ENCODE data around the gene SMPX. TPM values are rescaled to one million over a fixed set of nuclear protein-coding genes. Genes with fewer than 3 reads are reported as not detected.

SMPX gene
- total RNA-seq, 2 experiments from 2014 or later = not detected

- intact Hi-C loops (cut with micrococcal nuclease) = no loop called here
- no peak overlapping the region for H3K27ac Mint-ChIP-seq
Observed at GRCh38 chrX:21725916-21726315, 32.0 kb downstream of the SMPX start.

GRCh38 chrX:21725496-21725895 lies 32.4 kb downstream of the SMPX start:
- POLR2A ChIA-PET = no interaction called here
- intact Hi-C loops (cut with micrococcal nuclease) = no loop called here
- DNase-seq (no peak), ATAC-seq (no peak)
- no peak overlapping the region for H3K27ac Mint-ChIP-seq
- no peaks in the 10 kb centered on the region for H3K4me1 Mint-ChIP-seq (ENCODE audit: low read depth)
- no peaks in the 10 kb centered on the region for H3K9me3 Mint-ChIP-seq
- no peak for TF ChIP-seq CTCF (IDR thresholded peaks at IDR 0.05)
- no peak overlapping the region for H3K4me3 Mint-ChIP-seq
- H3K36me3 Mint-ChIP-seq (ENCODE audit: low read depth) = no peaks in the 10 kb centered on the region
- peaks cover 4% of the 10 kb centered on the region for H3K27me3 Mint-ChIP-seq
- CTCF ChIA-PET = interaction anchor here (1.2 to 1.7 kb wide), 4 partner anchors 26 to 1197 kb away, joined by 3 to 12 read pairs (median 6); no protein-coding TSS in a partner anchor

More at GRCh38 chrX:21725916-21726315, 32.0 kb downstream of the SMPX start:
- ChIA-PET POLR2A (no interaction called here), CTCF (interaction anchor here (1.2 to 1.7 kb wide), 4 partner anchors 26 to 1198 kb away, joined by 3 to 12 read pairs (median 6); no protein-coding TSS in a partner anchor)
- Mint-ChIP-seq H3K4me1 (ENCODE audit: low read depth) (no peaks in the 10 kb centered on the region), H3K4me3 (no peak overlapping the region), H3K9me3 (no peaks in the 10 kb centered on the region), H3K36me3 (ENCODE audit: low read depth) (no peaks in the 10 kb centered on the region), H3K27me3 (peaks cover 4% of the 10 kb centered on the region)
- ATAC-seq = no peak
- TF ChIP-seq CTCF (IDR thresholded peaks at IDR 0.05) = no peak
- no peak for DNase-seq

GRCh38 chrX:21723814-21724213 lies 34.1 kb downstream of the SMPX start:
- ChIA-PET CTCF (interaction anchor here (1.4 kb wide), 1 partner anchor 1196 kb away, joined by 4 read pairs; no protein-coding TSS in a partner anchor), POLR2A (no interaction called here)
- ATAC-seq (no peak), DNase-seq (no peak)
- Mint-ChIP-seq H3K9me3 (no peaks in the 10 kb centered on the region), H3K27ac (no peak overlapping the region), H3K4me3 (no peak overlapping the region), H3K36me3 (ENCODE audit: low read depth) (no peaks in the 10 kb centered on the region), H3K4me1 (ENCODE audit: low read depth) (no peaks in the 10 kb centered on the region), H3K27me3 (peaks cover 4% of the 10 kb centered on the region)
- intact Hi-C loops (cut with micrococcal nuclease) = no loop called here
- no peak for TF ChIP-seq CTCF (IDR thresholded peaks at IDR 0.05)

GRCh38 chrX:21723084-21723483 lies 34.8 kb downstream of the SMPX start:
- Mint-ChIP-seq H3K36me3 (ENCODE audit: low read depth) (no peaks in the 10 kb centered on the region), H3K4me1 (ENCODE audit: low read depth) (no peaks in the 10 kb centered on the region), H3K27ac (no peak overlapping the region), H3K4me3 (no peak overlapping the region), H3K9me3 (no peaks in the 10 kb centered on the region), H3K27me3 (peaks cover 1% of the 10 kb centered on the region)
- POLR2A ChIA-PET = no interaction called here
- intact Hi-C loops (cut with micrococcal nuclease) = no loop called here
- DNase-seq (peak; percentile 11), ATAC-seq (no peak)
- CTCF ChIA-PET = interaction anchor here (1.4 kb wide), 1 partner anchor 1195 kb away, joined by 4 read pairs; no protein-coding TSS in a partner anchor
- TF ChIP-seq CTCF (IDR thresholded peaks at IDR 0.05) = no peak

- intact Hi-C loops (cut with micrococcal nuclease) = no loop called here
- no peaks in the 10 kb centered on the region for H3K27me3 Mint-ChIP-seq
- no peaks in the 10 kb centered on the region for H3K9me3 Mint-ChIP-seq
- no peaks in the 10 kb centered on the region for H3K36me3 Mint-ChIP-seq (ENCODE audit: low read depth)
- H3K4me3 Mint-ChIP-seq = no peak overlapping the region
- no peak for DNase-seq
- TF ChIP-seq CTCF (IDR thresholded peaks at IDR 0.05) = no peak
- H3K4me1 Mint-ChIP-seq (ENCODE audit: low read depth) = no peaks in the 10 kb centered on the region
- no peak overlapping the region for H3K27ac Mint-ChIP-seq
- POLR2A ChIA-PET = no interaction called here
- ATAC-seq = no peak
- CTCF ChIA-PET = no interaction called here
Observed at GRCh38 chrX:21721195-21721594, 36.7 kb downstream of the SMPX start.
